GM21381 (cell line): ENCODE measurements around the gene OSBPL3.

Experiments used
- ATAC-seq: cut with Tn5 transposase; IDR thresholded peaks from one replicate; pipeline ENCODE4 v1.9.1; 2021; ENCODE audit warnings: mild to moderate bottlenecking, moderate library complexity; ENCODE audit not compliant: unreplicated experiment

The OSBPL3 gene

DNA sequence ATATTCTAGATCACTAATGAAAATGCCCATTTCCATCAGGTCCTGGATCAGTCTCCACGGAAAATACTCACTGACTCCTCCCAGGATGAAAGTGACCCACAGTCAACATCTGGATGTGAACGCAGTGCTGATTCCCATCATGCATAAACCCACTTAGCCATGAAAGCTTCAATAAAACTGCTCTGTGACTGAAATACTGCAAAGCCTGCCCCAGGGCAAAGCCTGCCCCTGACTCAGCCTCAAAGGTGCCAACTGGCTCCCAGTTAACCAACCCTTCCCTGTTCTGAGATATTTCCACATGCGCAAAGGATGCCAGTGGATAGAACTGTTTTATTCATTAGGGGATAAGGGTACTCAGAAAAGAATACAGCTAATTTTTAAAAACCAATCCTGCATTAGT lies 24.0 kb downstream of the OSBPL3 start:
- ATAC-seq = no peak

GRCh38 chr7:24955313-24955712 lies 24.7 kb downstream of the OSBPL3 start:
- no peak for ATAC-seq

GRCh38 chr7:24952464-24952863 lies 27.5 kb downstream of the OSBPL3 start:
- ATAC-seq = no peak

DNA sequence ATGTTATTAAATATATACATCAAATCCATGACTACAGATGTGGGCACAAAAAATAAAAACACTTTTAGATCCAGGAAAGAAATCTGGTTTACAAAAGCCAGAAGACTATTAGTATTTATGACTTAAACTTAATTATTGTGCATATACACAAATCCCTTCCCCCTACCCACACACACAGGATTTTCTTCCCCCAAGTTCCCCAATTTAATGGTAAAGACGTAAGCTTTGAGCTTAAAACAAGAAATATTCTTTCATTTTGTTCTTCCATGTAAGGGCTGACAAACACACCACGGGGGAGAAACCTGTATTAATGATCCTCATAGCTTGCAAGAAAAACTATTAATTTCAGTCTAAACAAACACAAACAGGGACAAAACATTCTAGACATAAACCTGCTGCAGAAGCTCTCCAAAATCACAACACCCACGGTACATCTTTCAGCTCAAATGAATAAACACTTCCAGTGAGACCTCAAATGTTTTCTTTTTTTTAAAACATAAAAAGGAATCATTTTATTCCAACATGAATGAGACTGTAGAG lies 28.5 kb downstream of the OSBPL3 start:
- no peak for ATAC-seq

- no peak for ATAC-seq
Measured at GRCh38 chr7:24949884-24950283, 30.1 kb downstream of the OSBPL3 start.

- ATAC-seq = no peak
Measured at GRCh38 chr7:24948739-24949138, 31.2 kb downstream of the OSBPL3 start.

DNA sequence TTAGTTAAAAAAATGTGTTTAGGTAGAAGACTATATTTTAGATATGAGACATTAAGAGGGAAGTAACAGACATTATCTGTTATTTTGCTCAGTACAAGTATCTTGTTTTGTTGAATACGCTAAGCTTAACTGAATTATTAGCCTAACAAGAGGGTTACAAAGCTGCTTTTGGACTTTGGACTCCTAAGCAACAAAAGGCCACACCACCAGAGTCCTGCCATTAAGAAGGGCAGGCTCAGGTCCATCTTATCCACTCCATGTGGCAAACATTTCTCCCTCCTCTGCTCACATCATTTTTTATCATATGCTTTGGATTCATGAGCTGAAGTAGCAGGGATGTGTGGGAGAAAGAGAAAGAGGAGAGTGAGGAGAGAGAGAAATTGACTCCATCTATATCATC lies 33.5 kb downstream of the OSBPL3 start:
- ATAC-seq = no peak

- ATAC-seq = no peak
Measured at GRCh38 chr7:24945899-24946298, 34.1 kb downstream of the OSBPL3 start.

GRCh38 chr7:24943096-24943948 lies 36.7 kb downstream of the OSBPL3 start:
- ATAC-seq = no peak

GRCh38 chr7:24942226-24942625 lies 37.8 kb downstream of the OSBPL3 start:
- ATAC-seq = no peak

DNA sequence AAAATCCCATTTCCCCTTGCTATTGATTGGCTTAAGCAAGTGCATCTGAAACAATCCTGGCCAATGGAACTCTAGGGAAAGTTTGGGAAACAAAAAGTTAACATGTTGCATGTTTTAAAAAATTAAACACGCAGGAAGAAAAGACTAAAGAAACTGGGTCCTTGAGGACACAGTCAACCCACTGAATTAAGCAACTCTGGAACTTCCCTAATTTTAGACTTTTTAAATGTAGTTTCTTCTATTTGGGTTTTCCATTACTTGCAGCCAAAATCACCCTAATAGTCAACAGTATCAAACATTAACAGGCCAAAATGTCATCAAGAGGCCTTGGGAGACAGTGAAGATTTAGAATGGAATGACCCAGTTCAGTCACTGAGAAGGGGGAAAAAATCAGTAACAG lies 40.6 kb downstream of the OSBPL3 start:
- no peak for ATAC-seq

- ATAC-seq = peak; percentile 64
Measured at GRCh38 chr7:24936121-24936824, 43.7 kb downstream of the OSBPL3 start.

DNA sequence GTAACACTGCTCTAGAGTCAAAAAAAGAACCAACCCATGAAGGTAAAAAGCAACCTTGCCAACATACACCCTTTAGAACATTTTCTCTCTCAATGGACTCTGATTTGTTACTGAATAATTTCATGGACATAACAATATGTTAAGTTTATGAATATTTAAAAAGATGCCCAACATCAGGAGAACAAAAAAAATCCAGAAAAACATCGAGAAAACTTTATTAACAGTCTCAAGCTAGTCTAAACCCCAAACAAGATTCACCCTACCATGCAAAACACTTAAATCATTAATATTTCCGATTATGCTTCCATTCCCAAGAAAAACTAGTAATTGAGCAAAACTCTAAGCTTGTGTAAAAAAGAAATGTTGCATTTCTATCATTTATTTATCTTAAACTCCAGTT lies 46.7 kb downstream of the OSBPL3 start:
- ATAC-seq = no peak

GRCh38 chr7:24932815-24933214 lies 47.2 kb downstream of the OSBPL3 start:
- no peak for ATAC-seq

DNA sequence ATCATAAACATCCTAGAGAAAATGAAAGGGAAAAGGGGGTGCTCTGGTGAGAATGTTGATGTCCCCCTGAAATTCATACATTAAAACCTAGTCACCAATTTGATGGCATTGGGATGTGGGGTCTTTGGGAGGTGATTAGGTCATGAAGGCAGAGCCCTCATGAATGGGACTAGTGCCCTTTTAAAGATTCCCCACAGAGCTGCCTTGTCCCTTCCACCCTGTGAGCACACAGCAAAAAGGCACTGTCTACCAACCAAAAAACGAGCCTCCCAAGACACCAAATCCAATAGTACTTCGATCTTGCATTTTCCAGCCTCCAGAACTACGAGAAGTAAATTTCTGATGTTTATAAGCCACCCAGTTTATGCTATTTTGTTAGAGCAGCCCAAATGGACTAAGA lies 47.6 kb downstream of the OSBPL3 start:
- no peak for ATAC-seq

- no peak for ATAC-seq
Measured at GRCh38 chr7:24931844-24932243, 48.1 kb downstream of the OSBPL3 start.

- no peak for ATAC-seq
Measured at GRCh38 chr7:24930856-24931255, 49.1 kb downstream of the OSBPL3 start.

- ATAC-seq = no peak
Measured at GRCh38 chr7:24926623-24927524, 53.1 kb downstream of the OSBPL3 start.

GRCh38 chr7:24924375-24924774 lies 55.6 kb downstream of the OSBPL3 start:
- no peak for ATAC-seq

- ATAC-seq = no peak
Measured at GRCh38 chr7:24923172-24923865, 56.7 kb downstream of the OSBPL3 start.
